Ascending aorta (tissue), 2 donors: ENCODE data around the gene SUPT3H. TPM values are rescaled to one million over a fixed set of nuclear protein-coding genes. Genes with fewer than 3 reads are reported as not detected.
"Not testable (repeated sequence)": the region's sequence is repeated elsewhere in the genome, so short reads cannot be mapped to it uniquely, and the experiment has no call there.

Experiments
- DNase-seq, 2 donors: peaks; one replicate each; pipeline ENCODE4 v3.0.0-alpha.2; 2019; ENCODE audit warnings: low spot score in 2 of 2
- H3K27ac ChIP-seq, 2 donors: fragments of 200-600 bp; sonication (generic); one replicate each; pipeline ENCODE4 v1.5.1; 2016 to 2017; ENCODE audit warnings: mild to moderate bottlenecking in 1 of 2
- H3K27me3 ChIP-seq: fragments of 200-600 bp; sonication (generic); one replicate; pipeline ENCODE4 v1.5.1; 2017
- H3K36me3 ChIP-seq, 2 donors: fragments of 200-600 bp; sonication (generic); one replicate each; pipeline ENCODE4 v1.5.1; 2016
- H3K4me1 ChIP-seq, 2 donors: fragments of 200-600 bp; sonication (generic); one replicate each; pipeline ENCODE4 v1.5.1; 2016 to 2017; ENCODE audit warnings: mild to moderate bottlenecking in 1 of 2
- H3K4me3 ChIP-seq, 2 donors: fragments of 200-600 bp; sonication (generic); one replicate each; pipeline ENCODE4 v1.5.1; 2016 to 2017; ENCODE audit warnings: mild to moderate bottlenecking in 1 of 2
- H3K9me3 ChIP-seq, 2 donors: fragments of 200-600 bp; sonication (generic); one replicate each; pipeline ENCODE4 v1.5.1; 2016
- CTCF ChIP-seq, 3 experiments: fragments of 200-600 bp in 2 of 3; fragments of 450-650 bp in 1 of 3; sonication (generic) in 2 of 3; IDR thresholded peaks; one replicate each; pipeline ENCODE4 v1.5.1; 2016 to 2019; ENCODE audit warnings: antibody characterized with exemption in 3 of 3, mild to moderate bottlenecking in 1 of 3, moderate library complexity in 1 of 3
- intact Hi-C: fragments of 100-400 bp; cut with DNase I; formaldehyde crosslinking; loops from one replicate; pipeline ENCODE4 v1.15.1; 2023
- total RNA-seq: library from RNA; depleted of rRNA; stranded (reverse); fragments of >200 nt; gene quantifications from one replicate; pipeline ENCODE4 v1.1.0, GENCODE V29; 2016

SUPT3H gene
- total RNA-seq, 1 donor from 2014 or later, result not detected

- intact Hi-C loops, result no loop called here
- Histone ChIP-seq H3K36me3 (no peaks in the 10 kb centered on the region), H3K4me1 (no peaks in the 10 kb centered on the region), H3K4me3 (no peak overlapping the region), H3K27ac (no peak overlapping the region), H3K27me3 (no peaks in the 10 kb centered on the region), H3K9me3 (no peaks in the 10 kb centered on the region)
- DNase-seq, result no peak
- TF ChIP-seq CTCF (IDR thresholded peaks at IDR 0.05), result no peak
These were observed 305.7 kb downstream of the SUPT3H start for GRCh38 chr6:45072016-45072415.

GRCh38 chr6:45069091-45069490 is 308.6 kb downstream of the SUPT3H start:
- H3K9me3 ChIP-seq, result no peaks in the 10 kb centered on the region
- TF ChIP-seq CTCF (IDR thresholded peaks at IDR 0.05), result no peak
- no peaks in the 10 kb centered on the region for H3K36me3 ChIP-seq
- no peak overlapping the region for H3K4me3 ChIP-seq
- DNase-seq, result no peak
- H3K27ac ChIP-seq, result no peak overlapping the region
- H3K4me1 ChIP-seq, result no peaks in the 10 kb centered on the region
- intact Hi-C loops, result no loop called here
- no peaks in the 10 kb centered on the region for H3K27me3 ChIP-seq

- H3K27me3 ChIP-seq, H3K9me3 ChIP-seq, H3K27ac ChIP-seq, H3K4me3 ChIP-seq, H3K36me3 ChIP-seq, DNase-seq, H3K4me1 ChIP-seq, intact Hi-C loops: not testable (repeated sequence)
These were observed 310.3 kb downstream of the SUPT3H start for GRCh38 chr6:45067446-45067845.

- H3K27ac ChIP-seq, H3K4me3 ChIP-seq, H3K27me3 ChIP-seq, H3K4me1 ChIP-seq, DNase-seq, H3K9me3 ChIP-seq, intact Hi-C loops, H3K36me3 ChIP-seq: not testable (repeated sequence)
These were observed 315.1 kb downstream of the SUPT3H start for GRCh38 chr6:45062659-45063058.

- H3K27me3 ChIP-seq, result no peaks in the 10 kb centered on the region
- TF ChIP-seq CTCF (IDR thresholded peaks at IDR 0.05), result no peak
- DNase-seq, result no peak
- H3K27ac ChIP-seq, result no peak overlapping the region
- no peaks in the 10 kb centered on the region for H3K36me3 ChIP-seq
- intact Hi-C loops, result no loop called here
- H3K9me3 ChIP-seq, result peaks cover 0 to 5% of the 10 kb centered on the region in 2 donors
- no peaks in the 10 kb centered on the region for H3K4me1 ChIP-seq
- H3K4me3 ChIP-seq, result no peak overlapping the region
These were observed 320.0 kb downstream of the SUPT3H start for GRCh38 chr6:45057711-45058110.

GRCh38 chr6:45054610-45055009 is 323.1 kb downstream of the SUPT3H start:
- TF ChIP-seq CTCF (IDR thresholded peaks at IDR 0.05), result no peak
- no peak for DNase-seq
- H3K4me1 ChIP-seq, result no peaks in the 10 kb centered on the region
- intact Hi-C loops, result no loop called here
- H3K36me3 ChIP-seq, result no peaks in the 10 kb centered on the region
- H3K4me3 ChIP-seq, result no peak overlapping the region
- no peak overlapping the region for H3K27ac ChIP-seq
- H3K27me3 ChIP-seq, result no peaks in the 10 kb centered on the region
- H3K9me3 ChIP-seq, result no peaks in the 10 kb centered on the region

- Histone ChIP-seq H3K4me3 (no peak overlapping the region), H3K27ac (no peak overlapping the region), H3K4me1 (no peaks in the 10 kb centered on the region), H3K27me3 (no peaks in the 10 kb centered on the region), H3K36me3 (no peaks in the 10 kb centered on the region), H3K9me3 (no peaks in the 10 kb centered on the region)
- intact Hi-C loops, result no loop called here
- no peak for TF ChIP-seq CTCF (IDR thresholded peaks at IDR 0.05)
- no peak for DNase-seq
These were observed 325.4 kb downstream of the SUPT3H start for GRCh38 chr6:45052325-45052724.
